ENCODE measurements around the gene CBY1. TPM values are rescaled to one million over a fixed set of nuclear protein-coding genes. Genes with fewer than 3 reads are reported as not detected.

Gene CBY1
- total and polyA plus RNA-seq, 9 of the 15 experiments (the other 6 are each of a cell fraction or from before 2014, with no cell fraction given), result 5.7 to 19.7 (median 10.8) TPM

DNA sequence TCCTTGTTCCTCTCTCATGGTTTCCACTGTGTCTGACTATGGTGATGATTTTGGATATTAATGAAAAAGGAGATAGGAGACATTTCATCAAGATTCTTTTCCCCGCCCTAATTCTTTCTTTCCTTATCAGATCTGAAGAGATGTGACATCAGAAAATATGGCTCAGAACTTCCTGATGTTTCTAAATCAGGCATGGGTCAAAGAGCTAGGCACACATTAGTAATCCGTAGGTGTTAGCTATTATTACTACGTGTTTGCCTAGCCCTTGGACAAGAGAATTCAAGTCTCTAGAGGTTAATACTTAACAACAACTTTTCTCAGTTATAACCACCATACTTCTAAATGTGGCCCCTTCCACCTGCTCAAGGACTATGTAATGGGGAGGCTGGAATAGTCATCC lies 38.5 kb downstream of the CBY1 start:
- no peak overlapping the region for H3K9ac ChIP-seq (ENCODE audit: insufficient read depth in 1 of 2, low read depth in 2 of 2, low read length in 2 of 2)
- H2AFZ ChIP-seq (ENCODE audit: low read depth, low read length), result no peak overlapping the region
- TF ChIP-seq KLF6 (CRISPR knock-in tag; IDR thresholded peaks at IDR 0.05; ENCODE audit: borderline replicate concordance) (no peak), EHMT2 (IDR thresholded peaks at IDR 0.05) (no peak), HNRNPL (IDR thresholded peaks at IDR 0.05; ENCODE audit: low read depth, low read length) (no peak), PHB (CRISPR knock-in tag; IDR thresholded peaks at IDR 0.05) (no peak)
- TF ChIP-seq, protein P1, sequence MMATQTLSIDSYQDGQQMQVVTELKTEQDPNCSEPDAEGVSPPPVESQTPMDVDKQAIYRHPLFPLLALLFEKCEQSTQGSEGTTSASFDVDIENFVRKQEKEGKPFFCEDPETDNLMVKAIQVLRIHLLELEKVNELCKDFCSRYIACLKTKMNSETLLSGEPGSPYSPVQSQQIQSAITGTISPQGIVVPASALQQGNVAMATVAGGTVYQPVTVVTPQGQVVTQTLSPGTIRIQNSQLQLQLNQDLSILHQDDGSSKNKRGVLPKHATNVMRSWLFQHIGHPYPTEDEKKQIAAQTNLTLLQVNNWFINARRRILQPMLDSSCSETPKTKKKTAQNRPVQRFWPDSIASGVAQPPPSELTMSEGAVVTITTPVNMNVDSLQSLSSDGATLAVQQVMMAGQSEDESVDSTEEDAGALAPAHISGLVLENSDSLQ (IDR thresholded peaks at IDR 0.05), result no peak
- ATAC-seq, result no peak
- H3K9me1 ChIP-seq (ENCODE audit: control insufficient read depth, insufficient read depth, low read length), result peaks cover 3% of the 10 kb centered on the region
- H3K9me3 ChIP-seq (replicated peaks; ENCODE audit: control insufficient read depth, insufficient read depth, low read depth, low read length), result no peaks in the 10 kb centered on the region
- peaks cover 74% of the 10 kb centered on the region for H3K79me2 ChIP-seq (ENCODE audit: control insufficient read depth, insufficient read depth, low read length)
- H3K4me3 ChIP-seq, result no peak overlapping the region
- H3K36me3 ChIP-seq (ENCODE audit: control insufficient read depth, insufficient read depth, low read length), result peaks cover 54% of the 10 kb centered on the region
- 59% methylated on average over 3 of the region's 3 CpGs for WGBS (ENCODE audit: insufficient coverage, low coverage, missing lambda C conversion rate)
- no TSS peak for BruUV-seq (replicated peaks)
- ChIA-PET CTCF (ENCODE audit: low intra/inter-chr PET ratio) (no interaction called here), POLR2A (interaction anchor here (0.7 to 1.7 kb wide), 3 partner anchors 11 to 398 kb away, joined by 3 to 8 read pairs (median 4); partner anchors contain the start of genes GTPBP1 and TOMM22)
- H3K27me3 ChIP-seq (ENCODE audit: control insufficient read depth in 2 of 2, insufficient read depth in 2 of 2, low read length in 2 of 2), result no peaks in the 10 kb centered on the region
- H3K4me2 ChIP-seq (ENCODE audit: insufficient read depth, low read length), result no peak overlapping the region
- peaks cover 23 to 41% of the 10 kb centered on the region in 2 experiments; a peak in 4 of 5 replicates for H3K4me1 ChIP-seq (replicated peaks in 1 of 2; ENCODE audit: control insufficient read depth in 2 of 2, insufficient read depth in 2 of 2, low read length in 2 of 2)
- no peaks in the 10 kb centered on the region; the same call in 1 of the 2 replicates for H4K20me1 ChIP-seq (replicated peaks; ENCODE audit: control insufficient read depth, insufficient read depth, low read length)
- intact Hi-C loops (cut with micrococcal nuclease) (no loop called here), in situ Hi-C loops (cut with MboI) (no loop called here)
- no peak for FAIRE-seq
- no peak overlapping the region for H3K27ac ChIP-seq (ENCODE audit: extremely low read depth, low read depth, low read length)
- DNase-seq (ENCODE audit: extremely low read depth in 1 of 4, low spot score in 3 of 4), result no peak
